ENCODE data around the gene COL4A2. TPM values are rescaled to one million over a fixed set of nuclear protein-coding genes. Genes with fewer than 3 reads are reported as not detected.

The COL4A2 gene
- total RNA-seq, 1 experiment from 2014 or later: 66.0 TPM

DNA sequence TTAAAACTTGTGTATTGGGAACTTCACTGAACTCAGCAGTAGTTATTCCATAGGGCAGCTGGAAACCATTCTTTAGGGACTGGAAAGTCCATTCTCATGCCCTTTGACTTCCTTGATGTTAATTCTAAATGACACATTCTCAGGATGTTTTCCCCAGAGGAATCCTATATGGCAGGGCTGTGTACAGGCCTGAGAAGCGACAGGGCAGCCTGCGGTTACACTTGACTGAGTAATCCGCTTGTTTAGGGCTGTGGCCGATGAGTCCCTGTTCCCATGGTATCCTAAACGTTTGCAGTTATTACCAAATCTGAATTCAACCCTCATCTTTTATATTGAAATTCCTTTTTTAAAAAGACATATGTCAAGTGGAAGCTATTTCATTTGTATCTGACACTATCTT is 83.5 kb downstream of the COL4A2 start:
- POLR2A ChIA-PET: interaction anchor here (0.6 kb wide), 1 partner anchor 22 kb away, joined by 3 read pairs; no protein-coding TSS in a partner anchor
- Mint-ChIP-seq H3K36me3 (ENCODE audit: insufficient read depth, unreplicated experiment) (no peaks in the 10 kb centered on the region), H3K27ac (ENCODE audit: low read depth, unreplicated experiment) (no peak overlapping the region), H3K4me3 (ENCODE audit: unreplicated experiment) (no peak overlapping the region), H3K9me3 (ENCODE audit: unreplicated experiment) (no peaks in the 10 kb centered on the region), H3K27me3 (ENCODE audit: insufficient read depth, unreplicated experiment) (no peaks in the 10 kb centered on the region), H3K4me1 (ENCODE audit: insufficient read depth, unreplicated experiment) (peaks cover 7% of the 10 kb centered on the region)
- TF ChIP-seq, protein P1, sequence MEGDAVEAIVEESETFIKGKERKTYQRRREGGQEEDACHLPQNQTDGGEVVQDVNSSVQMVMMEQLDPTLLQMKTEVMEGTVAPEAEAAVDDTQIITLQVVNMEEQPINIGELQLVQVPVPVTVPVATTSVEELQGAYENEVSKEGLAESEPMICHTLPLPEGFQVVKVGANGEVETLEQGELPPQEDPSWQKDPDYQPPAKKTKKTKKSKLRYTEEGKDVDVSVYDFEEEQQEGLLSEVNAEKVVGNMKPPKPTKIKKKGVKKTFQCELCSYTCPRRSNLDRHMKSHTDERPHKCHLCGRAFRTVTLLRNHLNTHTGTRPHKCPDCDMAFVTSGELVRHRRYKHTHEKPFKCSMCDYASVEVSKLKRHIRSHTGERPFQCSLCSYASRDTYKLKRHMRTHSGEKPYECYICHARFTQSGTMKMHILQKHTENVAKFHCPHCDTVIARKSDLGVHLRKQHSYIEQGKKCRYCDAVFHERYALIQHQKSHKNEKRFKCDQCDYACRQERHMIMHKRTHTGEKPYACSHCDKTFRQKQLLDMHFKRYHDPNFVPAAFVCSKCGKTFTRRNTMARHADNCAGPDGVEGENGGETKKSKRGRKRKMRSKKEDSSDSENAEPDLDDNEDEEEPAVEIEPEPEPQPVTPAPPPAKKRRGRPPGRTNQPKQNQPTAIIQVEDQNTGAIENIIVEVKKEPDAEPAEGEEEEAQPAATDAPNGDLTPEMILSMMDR (IDR thresholded peaks at IDR 0.05; ENCODE audit: unreplicated experiment): no peak
- DNase-seq (ENCODE audit: unreplicated experiment): peak; percentile 57
- intact Hi-C loops (cut with micrococcal nuclease): no loop called here
- BruUV-seq (replicated peaks): no TSS peak
- CTCF ChIA-PET: interaction anchor here (0.7 to 1.9 kb wide), 3 partner anchors 21 to 85 kb away, joined by 3 to 7 read pairs (median 3); no protein-coding TSS in a partner anchor

DNA sequence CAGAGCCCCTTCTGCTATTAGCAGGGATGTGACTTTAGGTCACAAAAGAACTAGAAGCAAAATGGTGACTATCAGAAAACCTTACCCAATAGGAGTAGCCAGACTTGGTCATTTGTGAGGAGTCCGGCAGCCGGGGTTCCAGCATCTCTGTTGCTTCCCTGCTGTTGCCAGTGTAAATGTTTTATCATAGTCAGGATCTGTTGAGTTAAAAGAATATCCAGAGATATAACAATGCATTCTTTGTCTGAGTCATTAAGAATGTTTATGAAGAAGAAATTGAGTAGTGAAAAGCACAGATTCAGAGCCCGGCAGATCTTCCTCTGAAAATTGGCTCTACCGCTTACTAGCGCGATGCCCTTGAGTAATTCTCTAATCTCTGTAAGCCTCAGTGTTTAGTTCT is 84.2 kb downstream of the COL4A2 start:
- no peaks in the 10 kb centered on the region for H3K36me3 Mint-ChIP-seq (ENCODE audit: insufficient read depth, unreplicated experiment)
- no peaks in the 10 kb centered on the region for H3K27me3 Mint-ChIP-seq (ENCODE audit: insufficient read depth, unreplicated experiment)
- BruUV-seq (replicated peaks): no TSS peak
- TF ChIP-seq, protein P1 (IDR thresholded peaks at IDR 0.05; ENCODE audit: unreplicated experiment): no peak
- no peak overlapping the region for H3K4me3 Mint-ChIP-seq (ENCODE audit: unreplicated experiment)
- intact Hi-C loops (cut with micrococcal nuclease): no loop called here
- H3K27ac Mint-ChIP-seq (ENCODE audit: low read depth, unreplicated experiment): no peak overlapping the region
- peaks cover 12% of the 10 kb centered on the region for H3K4me1 Mint-ChIP-seq (ENCODE audit: insufficient read depth, unreplicated experiment)
- ChIA-PET POLR2A (interaction anchor here (0.6 kb wide), 1 partner anchor 21 kb away, joined by 3 read pairs; no protein-coding TSS in a partner anchor), CTCF (interaction anchor here (0.9 to 1.9 kb wide), 2 partner anchors 21 to 36 kb away, joined by 3 to 7 read pairs; no protein-coding TSS in a partner anchor)
- no peaks in the 10 kb centered on the region for H3K9me3 Mint-ChIP-seq (ENCODE audit: unreplicated experiment)
- no peak for DNase-seq (ENCODE audit: unreplicated experiment)

DNA sequence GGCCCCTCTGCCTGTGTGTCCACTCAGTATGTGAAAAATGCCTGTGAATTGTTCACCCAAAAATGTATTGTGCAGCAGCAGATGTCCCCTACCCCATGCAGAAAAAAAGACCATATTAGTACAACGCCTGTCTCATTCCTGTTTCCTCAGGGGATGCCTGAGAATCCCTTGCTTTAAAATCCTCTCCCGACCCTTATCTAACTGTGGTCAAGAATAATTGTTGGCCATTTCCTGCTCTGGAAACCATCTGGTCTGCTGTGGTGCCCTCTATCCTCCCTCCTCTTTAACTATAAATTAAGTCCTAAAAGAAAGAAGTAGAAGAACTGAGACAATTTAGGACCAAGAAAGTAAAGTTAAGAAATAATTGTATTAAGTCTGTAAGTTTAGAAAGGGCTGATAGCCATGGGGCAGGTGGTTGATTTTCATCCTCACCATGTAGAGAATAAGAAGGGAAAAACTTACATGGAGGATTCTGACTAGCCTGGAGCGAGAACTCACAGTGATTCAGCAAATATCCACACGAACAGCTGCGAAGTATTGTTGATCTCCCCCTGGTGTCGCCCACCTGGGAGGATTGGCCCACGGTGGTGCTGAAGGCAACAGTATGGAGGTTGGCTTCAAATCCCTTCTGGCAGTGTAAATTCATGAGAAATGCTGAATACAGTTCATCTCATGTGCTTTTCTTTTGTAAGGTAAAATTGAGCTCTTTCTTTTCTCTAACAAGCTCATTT is 85.6 kb downstream of the COL4A2 start:
- no peak overlapping the region for H3K4me3 Mint-ChIP-seq (ENCODE audit: unreplicated experiment)

DNA sequence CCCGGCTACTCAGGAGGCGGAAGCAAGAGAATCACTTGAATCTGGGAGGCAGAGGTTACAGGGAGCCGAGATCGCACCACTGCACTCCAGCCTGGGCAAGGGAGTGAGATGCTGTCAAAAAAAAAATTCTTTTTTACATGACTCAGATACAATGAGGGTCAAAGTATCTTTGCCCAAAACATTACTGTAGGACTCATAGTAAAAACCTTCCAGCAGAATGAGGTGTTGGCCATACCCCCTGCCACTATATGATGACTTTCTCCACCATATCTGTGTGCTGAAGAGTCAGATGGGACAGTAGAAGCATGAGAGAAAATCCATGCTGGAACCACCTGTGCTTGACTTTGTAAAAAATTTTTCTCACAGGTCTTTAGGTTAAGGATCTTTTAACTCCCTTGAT is 86.7 kb downstream of the COL4A2 start:
- POLR2A ChIA-PET: no interaction called here
- BruUV-seq (replicated peaks): no TSS peak
- Mint-ChIP-seq H3K27me3 (ENCODE audit: insufficient read depth, unreplicated experiment) (no peaks in the 10 kb centered on the region), H3K36me3 (ENCODE audit: insufficient read depth, unreplicated experiment) (no peaks in the 10 kb centered on the region), H3K9me3 (ENCODE audit: unreplicated experiment) (no peaks in the 10 kb centered on the region), H3K4me1 (ENCODE audit: insufficient read depth, unreplicated experiment) (peaks cover 33% of the 10 kb centered on the region), H3K27ac (ENCODE audit: low read depth, unreplicated experiment) (no peak overlapping the region), H3K4me3 (ENCODE audit: unreplicated experiment) (no peak overlapping the region)
- CTCF ChIA-PET: interaction anchor here (1.3 kb wide), 1 partner anchor 17 kb away, joined by 4 read pairs; no protein-coding TSS in a partner anchor
- intact Hi-C loops (cut with micrococcal nuclease): no loop called here
- TF ChIP-seq, protein P1 (IDR thresholded peaks at IDR 0.05; ENCODE audit: unreplicated experiment): no peak
- DNase-seq (ENCODE audit: unreplicated experiment): no peak

More for the DNA sequence above, 85.6 kb downstream of the COL4A2 start:
- intact Hi-C loops (cut with micrococcal nuclease): no loop called here
- no peak overlapping the region for H3K27ac Mint-ChIP-seq (ENCODE audit: low read depth, unreplicated experiment)
- DNase-seq (ENCODE audit: unreplicated experiment): no peak
- CTCF ChIA-PET: interaction anchor here (1.3 kb wide), 1 partner anchor 19 kb away, joined by 4 read pairs; no protein-coding TSS in a partner anchor
- POLR2A ChIA-PET: no interaction called here
- H3K36me3 Mint-ChIP-seq (ENCODE audit: insufficient read depth, unreplicated experiment): no peaks in the 10 kb centered on the region
- BruUV-seq (replicated peaks): no TSS peak
- H3K9me3 Mint-ChIP-seq (ENCODE audit: unreplicated experiment): no peaks in the 10 kb centered on the region
- TF ChIP-seq, protein P1 (IDR thresholded peaks at IDR 0.05; ENCODE audit: unreplicated experiment): no peak
- H3K4me1 Mint-ChIP-seq (ENCODE audit: insufficient read depth, unreplicated experiment): peaks cover 26% of the 10 kb centered on the region
- H3K27me3 Mint-ChIP-seq (ENCODE audit: insufficient read depth, unreplicated experiment): no peaks in the 10 kb centered on the region
